Measurements from ENCODE around the gene METTL21A. TPM values are rescaled to one million over a fixed set of nuclear protein-coding genes. Genes with fewer than 3 reads are reported as not detected.
"Not testable (repeated sequence)": the region's sequence is repeated elsewhere in the genome, so short reads cannot be mapped to it uniquely, and the experiment has no call there.

Gene METTL21A
- total RNA-seq, 2 donors from 2014 or later = 14.9 to 16.9 TPM

GRCh38 chr2:207643892-207644291 is 18.7 kb upstream of the METTL21A start:
- no peaks in the 10 kb centered on the region for H3K27me3 ChIP-seq
- H3K36me3 ChIP-seq = no peaks in the 10 kb centered on the region
- no peak overlapping the region for H3K4me3 ChIP-seq
- H3K27ac ChIP-seq = no peak overlapping the region
- no peaks in the 10 kb centered on the region for H3K9me3 ChIP-seq
- DNase-seq (ENCODE audit: low spot score) = no peak
- no peak for TF ChIP-seq CTCF (IDR thresholded peaks at IDR 0.05)
- H3K4me1 ChIP-seq = no peaks in the 10 kb centered on the region

GRCh38 chr2:207640661-207641060 is 15.5 kb upstream of the METTL21A start:
- no peak for DNase-seq (ENCODE audit: low spot score)
- H3K27ac ChIP-seq = no peak overlapping the region
- TF ChIP-seq CTCF (IDR thresholded peaks at IDR 0.05) = no peak
- no peak overlapping the region for H3K4me3 ChIP-seq
- no peaks in the 10 kb centered on the region for H3K36me3 ChIP-seq
- H3K4me1 ChIP-seq = no peaks in the 10 kb centered on the region
- no peaks in the 10 kb centered on the region for H3K9me3 ChIP-seq
- H3K27me3 ChIP-seq = no peaks in the 10 kb centered on the region

GRCh38 chr2:207640160-207640559 is 15.0 kb upstream of the METTL21A start:
- DNase-seq (ENCODE audit: low spot score) = no peak
- no peaks in the 10 kb centered on the region for H3K27me3 ChIP-seq
- H3K27ac ChIP-seq = no peak overlapping the region
- H3K4me3 ChIP-seq = no peak overlapping the region
- H3K9me3 ChIP-seq = no peaks in the 10 kb centered on the region
- no peaks in the 10 kb centered on the region for H3K36me3 ChIP-seq
- TF ChIP-seq CTCF (IDR thresholded peaks at IDR 0.05) = no peak
- no peaks in the 10 kb centered on the region for H3K4me1 ChIP-seq

- DNase-seq (ENCODE audit: low spot score); H3K27me3 ChIP-seq; H3K9me3 ChIP-seq: not testable (repeated sequence)
Measured at GRCh38 chr2:207639288-207639687, 14.1 kb upstream of the METTL21A start.

GRCh38 chr2:207635468-207636200 is 10.4 kb upstream of the METTL21A start:
- no peak overlapping the region for H3K27ac ChIP-seq
- H3K4me3 ChIP-seq = no peak overlapping the region
- H3K4me1 ChIP-seq = no peaks in the 10 kb centered on the region
- H3K9me3 ChIP-seq = no peaks in the 10 kb centered on the region
- DNase-seq (ENCODE audit: low spot score) = no peak
- TF ChIP-seq CTCF (IDR thresholded peaks at IDR 0.05) = no peak
- H3K36me3 ChIP-seq = no peaks in the 10 kb centered on the region
- H3K27me3 ChIP-seq = no peaks in the 10 kb centered on the region

More at GRCh38 chr2:207639288-207639687, 14.1 kb upstream of the METTL21A start:
- H3K4me3 ChIP-seq, H3K36me3 ChIP-seq, H3K4me1 ChIP-seq, H3K27ac ChIP-seq: not testable (repeated sequence)

- no peak for TF ChIP-seq CTCF (IDR thresholded peaks at IDR 0.05)
- DNase-seq (ENCODE audit: low spot score) = no peak
- H3K36me3 ChIP-seq = no peaks in the 10 kb centered on the region
- H3K27me3 ChIP-seq = no peaks in the 10 kb centered on the region
- no peak overlapping the region for H3K4me3 ChIP-seq
- H3K27ac ChIP-seq = no peak overlapping the region
- H3K4me1 ChIP-seq = no peaks in the 10 kb centered on the region
- H3K9me3 ChIP-seq = no peaks in the 10 kb centered on the region
Measured at GRCh38 chr2:207633686-207634085, 8.5 kb upstream of the METTL21A start.

All from right atrium auricular region (tissue), 2 donors.